A549 treated with CpdA at 1 μM for 4 hours (cell line): ENCODE results near the gene CGB7. TPM values are rescaled to one million over a fixed set of nuclear protein-coding genes. Genes with fewer than 3 reads are reported as not detected.

ENCODE experiments used
- total RNA-seq: library from RNA; stranded (reverse); fragments of 200-300 nt; extraction: Qiagen RNA extraction; gene quantifications from 5 replicates; pipeline ENCODE4 v1.2.3, GENCODE V29; 2022; ENCODE audit warnings: low read depth

CGB7 gene
- 0.59 to 0.80 TPM (median 0.72 TPM) in 5 replicates for total RNA-seq

DNA sequence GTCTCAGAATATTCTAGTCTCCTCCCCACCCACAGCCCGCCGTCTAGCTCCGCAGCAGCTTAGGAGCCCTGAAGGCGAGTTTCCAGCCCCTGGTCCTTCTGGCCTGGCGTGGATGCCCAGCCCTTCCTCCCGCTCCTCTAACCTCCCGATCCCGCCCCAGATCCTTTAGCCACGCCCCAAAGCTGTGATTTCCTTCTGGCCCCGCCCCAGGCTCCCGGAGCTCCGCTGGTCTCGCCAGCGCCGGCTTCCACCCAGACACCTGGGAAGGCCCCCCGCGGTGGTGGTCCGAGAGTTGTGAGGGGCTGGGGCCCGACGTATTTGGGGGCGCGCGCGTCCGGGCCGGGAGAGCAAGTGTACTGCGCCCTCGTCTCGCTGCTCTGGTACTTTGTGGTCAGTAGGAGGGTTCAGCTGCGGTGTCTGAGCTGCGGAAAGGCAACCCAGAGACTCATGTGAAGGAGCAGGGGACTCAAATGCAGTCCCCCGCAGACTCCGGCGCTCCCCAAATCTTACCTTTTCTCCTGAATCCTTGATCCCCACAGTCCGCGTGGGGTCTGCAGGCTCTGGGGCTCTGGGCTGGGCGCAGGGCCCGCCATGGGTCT, at the start of gene CGB7:
CGB7 (minus strand) TSS at position 114 of the 599 bp plus-strand sequence. CDS start 2,374 bp downstream, outside the sequence.

DNA sequence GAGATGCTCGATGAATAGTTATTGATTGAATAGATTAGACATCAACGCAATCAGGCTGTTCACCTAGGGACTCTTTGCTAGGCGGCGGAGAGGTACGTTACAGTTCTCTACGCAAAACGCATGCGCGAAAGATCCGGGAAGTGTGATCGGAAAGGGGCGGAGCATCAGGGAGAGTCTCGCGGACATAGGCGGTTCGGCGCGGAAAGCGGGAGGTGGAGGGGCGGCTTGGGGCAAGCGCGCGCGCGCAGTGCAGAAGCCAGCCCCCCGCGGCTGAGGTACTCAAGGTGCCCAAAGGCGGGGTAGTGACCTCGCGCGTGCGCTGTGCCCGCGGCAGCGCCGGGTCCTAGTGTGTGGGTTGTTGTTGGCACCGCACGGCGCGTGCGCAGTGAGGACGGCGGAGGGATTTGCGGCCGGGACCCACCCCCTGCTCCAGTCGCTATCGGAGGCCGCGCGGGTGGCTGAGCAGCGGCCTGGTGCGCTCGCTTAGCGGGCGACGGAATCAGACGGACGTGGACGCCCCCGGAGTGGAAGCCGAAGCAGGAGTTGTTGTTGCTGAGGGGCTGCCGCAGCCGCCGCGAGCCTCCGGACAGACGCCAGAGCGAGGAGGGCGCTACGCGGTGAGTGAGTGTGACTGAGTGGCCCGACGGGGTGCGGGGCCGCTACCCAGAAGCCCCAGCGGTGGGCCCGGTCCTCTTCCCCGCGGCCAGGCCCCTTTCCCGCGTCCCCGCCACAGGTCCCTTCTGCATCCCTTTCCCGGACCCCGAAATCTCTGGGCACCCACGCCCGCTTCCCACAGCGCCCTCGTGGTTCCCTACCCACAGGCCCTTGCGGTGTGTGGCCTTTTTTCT, 27.7 kb upstream of the CGB7 start, which contains the start of gene SNRNP70:
SNRNP70 (plus strand) TSS at position 432 of the 848 bp plus-strand sequence. CDS start 964 bp downstream, outside the sequence.

DNA sequence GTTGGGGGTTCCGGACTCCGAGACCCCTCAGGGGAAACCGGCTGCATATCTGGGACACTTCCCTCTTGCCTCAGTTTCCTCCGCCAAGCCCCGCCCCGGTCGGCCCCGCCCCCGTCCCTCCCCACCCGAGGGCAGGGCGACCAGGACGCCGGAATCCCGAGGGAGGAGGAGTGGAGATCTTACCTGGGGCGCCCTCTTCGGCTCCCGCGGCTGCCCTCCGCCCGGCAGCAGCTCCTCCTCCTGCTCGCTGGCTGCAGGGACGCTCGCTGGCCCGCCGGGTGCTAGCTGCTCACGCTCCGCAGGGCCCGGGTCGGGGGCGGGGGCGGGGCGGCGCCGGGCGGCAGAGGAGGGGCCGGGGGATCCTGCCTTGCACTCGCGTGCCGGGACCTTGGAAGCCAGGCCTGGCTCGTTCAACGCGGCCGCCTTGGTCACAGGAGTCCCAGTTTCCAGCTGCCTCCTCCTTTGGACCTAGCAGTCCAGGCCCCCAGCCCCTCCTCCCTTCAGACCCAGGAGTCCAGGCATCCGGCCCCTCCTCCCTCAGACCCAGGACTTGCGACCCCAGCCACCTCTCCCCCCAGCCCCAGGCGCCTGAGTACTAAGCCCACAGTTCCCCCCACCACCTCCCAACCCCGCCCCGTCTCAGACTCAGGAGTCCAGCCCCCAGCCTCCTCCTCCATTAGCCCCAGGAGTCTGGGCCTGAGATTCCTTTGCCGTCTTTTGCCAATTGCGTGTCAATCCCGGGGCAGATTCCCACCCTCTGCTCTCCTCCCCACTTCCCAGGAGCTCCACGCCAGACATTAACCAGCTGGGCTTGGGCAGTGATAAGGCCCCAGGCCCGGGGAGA, 7.4 kb upstream of the CGB7 start, which contains the start of gene NTF4:
NTF4 (minus strand) TSS at position 51 of the 844 bp plus-strand sequence. CDS start 2,821 bp downstream, outside the sequence.

DNA sequence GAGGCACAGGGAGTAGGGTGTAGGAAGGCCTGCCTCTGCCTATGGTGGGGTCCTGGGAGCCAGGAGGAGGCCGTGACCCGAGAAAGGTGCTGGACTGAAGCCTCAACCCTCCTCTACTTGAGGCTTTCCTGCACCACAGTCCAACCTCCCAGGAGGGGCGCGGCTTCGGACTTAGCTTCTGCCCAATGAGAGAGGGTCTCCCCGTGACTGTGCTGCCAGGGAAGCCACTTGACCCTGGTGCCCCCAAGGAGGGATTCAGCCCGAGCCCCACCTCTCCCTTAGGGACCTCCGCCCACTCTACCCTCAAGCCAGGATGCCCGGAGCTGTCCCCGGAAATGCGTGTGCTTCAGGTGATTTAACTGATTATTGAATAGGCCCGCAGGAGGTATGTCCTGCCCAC, 8.5 kb downstream of the CGB7 start, which contains the start of gene CGB8:
CGB8 (minus strand) TSS at position 101 of the 400 bp plus-strand sequence. CDS start 372 bp downstream, outside the sequence.

DNA sequence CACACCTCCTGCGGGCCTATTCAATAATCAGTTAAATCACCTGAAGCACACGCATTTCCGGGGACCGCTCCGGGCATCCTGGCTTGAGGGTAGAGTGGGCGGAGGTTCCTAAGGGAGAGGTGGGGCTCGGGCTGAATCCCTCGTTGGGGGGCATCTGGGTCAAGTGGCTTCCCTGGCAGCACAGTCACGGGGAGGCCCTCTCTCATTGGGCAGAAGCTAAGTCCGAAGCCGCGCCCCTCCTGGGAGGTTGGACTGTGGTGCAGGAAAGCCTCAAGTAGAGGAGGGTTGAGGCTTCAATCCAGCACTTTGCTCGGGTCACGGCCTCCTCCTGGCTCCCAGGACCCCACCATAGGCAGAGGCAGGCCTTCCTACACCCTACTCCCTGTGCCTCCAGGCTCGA, 14.0 kb downstream of the CGB7 start, which contains the start of gene CGB5:
CGB5 (plus strand) TSS at position 301 of the 400 bp plus-strand sequence. CDS start 362 bp downstream, outside the sequence.

DNA sequence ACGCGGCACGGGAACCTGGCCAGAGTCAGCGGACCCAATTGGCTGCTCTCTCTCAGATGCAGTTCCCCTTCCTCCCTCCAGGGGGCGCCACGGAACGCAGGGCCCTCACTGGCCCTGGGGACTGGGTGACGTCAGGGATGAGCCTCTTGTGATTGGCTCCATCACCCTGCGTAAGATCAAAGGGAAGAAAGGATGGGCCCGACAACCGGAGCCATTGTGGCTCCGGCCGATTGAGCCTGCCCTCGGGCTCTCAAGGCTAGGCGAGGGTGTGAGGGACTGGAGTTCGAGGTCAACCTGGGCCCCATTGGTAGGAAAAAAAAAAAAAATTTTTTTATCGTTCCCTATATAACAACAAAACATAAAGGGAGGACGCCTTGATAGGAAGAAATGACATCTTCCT, 20.7 kb downstream of the CGB7 start, which contains the start of gene CGB1:
CGB1 (minus strand) TSS at position 81 of the 400 bp plus-strand sequence. CDS start 184 bp downstream, outside the sequence.

DNA sequence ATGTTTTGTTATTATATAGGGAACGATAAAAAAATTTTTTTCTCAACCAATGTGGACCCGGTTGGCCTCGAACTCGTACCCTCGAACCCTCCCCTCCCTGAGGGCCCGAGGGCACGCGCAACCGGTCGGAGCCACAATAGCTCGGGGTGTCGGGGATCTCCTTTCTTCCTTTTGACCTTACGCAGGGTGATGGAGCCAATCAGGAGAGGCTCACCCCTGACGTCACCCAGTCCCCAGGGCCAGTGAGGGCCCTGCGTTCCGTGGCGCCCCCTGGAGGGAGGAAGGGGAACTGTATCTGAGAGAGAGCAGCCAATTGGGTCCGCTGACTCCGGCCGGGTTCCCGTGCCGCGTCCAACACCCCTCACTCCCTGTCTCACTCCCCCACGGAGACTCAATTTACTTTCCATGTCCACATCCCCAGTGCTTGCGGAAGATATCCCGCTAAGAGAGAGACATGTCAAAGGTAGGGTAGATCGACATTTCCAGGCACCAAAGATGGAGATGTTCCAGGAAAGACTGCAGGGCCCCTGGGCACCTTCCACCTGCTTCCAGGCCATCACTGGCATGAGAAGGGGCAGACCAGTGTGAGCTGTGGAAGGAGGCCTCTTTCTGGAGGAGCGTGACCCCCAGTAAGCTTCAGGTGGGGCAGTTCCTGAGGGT, 25.8 kb downstream of the CGB7 start, which contains the start of gene CGB2:
CGB2 (plus strand) TSS at position 249 of the 660 bp plus-strand sequence; CDS start at position 455, 206 bp downstream.

DNA sequence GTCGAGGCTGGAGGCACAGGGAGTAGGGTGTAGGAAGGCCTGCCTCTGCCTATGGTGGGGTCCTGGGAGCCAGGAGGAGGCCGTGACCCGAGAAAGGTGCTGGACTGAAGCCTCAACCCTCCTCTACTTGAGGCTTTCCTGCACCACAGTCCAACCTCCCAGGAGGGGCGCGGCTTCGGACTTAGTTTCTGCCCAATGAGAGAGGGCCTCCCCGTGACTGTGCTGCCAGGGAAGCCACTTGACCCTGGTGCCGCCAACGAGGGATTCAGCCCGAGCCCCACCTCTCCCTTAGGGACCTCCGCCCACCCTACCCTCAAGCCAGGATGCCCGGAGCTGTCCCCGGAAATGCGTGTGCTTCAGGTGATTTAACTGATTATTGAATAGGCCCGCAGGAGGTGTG, 33.3 kb downstream of the CGB7 start, which contains the start of gene CGB3:
CGB3 (minus strand) TSS at position 101 of the 400 bp plus-strand sequence. CDS start 362 bp downstream, outside the sequence.

DNA sequence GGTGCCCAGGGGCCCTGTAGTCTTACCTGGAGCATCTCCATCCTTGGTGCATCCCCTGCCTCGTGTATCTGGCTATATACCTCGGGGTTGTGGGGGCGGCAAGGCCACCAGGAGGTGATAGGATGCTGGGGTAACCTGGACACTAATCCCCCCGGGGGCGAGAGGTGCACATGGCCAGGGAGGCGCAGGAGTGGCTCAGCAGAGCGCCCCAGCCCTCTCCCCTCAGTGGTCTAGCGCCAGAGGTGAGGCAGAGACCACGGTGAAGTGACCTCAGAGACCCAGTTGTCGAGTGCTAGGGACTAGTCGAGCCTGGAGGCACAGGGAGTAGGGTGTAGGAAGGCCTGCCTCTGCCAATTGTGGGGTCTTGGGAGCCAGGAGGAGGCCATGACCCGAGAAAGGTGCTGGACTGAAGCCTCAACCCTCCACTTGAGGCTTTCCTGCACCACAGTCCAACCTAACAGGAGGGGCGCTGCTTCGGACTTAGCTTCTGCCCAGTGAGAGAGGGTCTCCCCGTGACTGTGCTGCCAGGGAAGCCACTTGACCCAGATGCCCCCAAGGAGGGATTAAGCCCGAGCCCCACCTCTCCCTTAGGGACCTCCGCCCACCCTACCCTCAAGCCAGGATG, 40.4 kb downstream of the CGB7 start, which contains the start of gene LHB:
LHB (minus strand) TSS at position 51 of the 625 bp plus-strand sequence; CDS start at position 41, 10 bp downstream.

Other genes with a start within 250 kb of the CGB7 start
- gene BCAT2, start 246.7 kb downstream of the CGB7 start, total RNA-seq: 50.8 to 60.8 TPM (median 56.6 TPM) in 5 replicates
- gene HSD17B14, start 221.3 kb downstream of the CGB7 start, total RNA-seq: 13.8 to 16.7 TPM (median 14.3 TPM) in 5 replicates
- 1.5 to 3.4 TPM (median 2.2 TPM) in 5 replicates for gene PLEKHA4, start 189.1 kb downstream of the CGB7 start, total RNA-seq
- gene PPP1R15A, start 185.3 kb downstream of the CGB7 start, total RNA-seq: 94.1 to 157 TPM (median 116 TPM) in 5 replicates
- gene TULP2, start 159.0 kb downstream of the CGB7 start, total RNA-seq: not detected in 5 replicates
- gene NUCB1, start 157.4 kb downstream of the CGB7 start, total RNA-seq: 185 to 225 TPM (median 213 TPM) in 5 replicates
- 1.2 to 2.2 TPM (median 1.5 TPM) in 5 replicates for gene DHDH, start 124.0 kb downstream of the CGB7 start, total RNA-seq
- 295 to 420 TPM (median 376 TPM) in 5 replicates for gene BAX, start 102.9 kb downstream of the CGB7 start, total RNA-seq
- gene FTL, start 92.4 kb downstream of the CGB7 start, total RNA-seq: 18,205 to 25,130 TPM (median 20,428 TPM) in 5 replicates
- gene GYS1, start 64.4 kb downstream of the CGB7 start, total RNA-seq: 17.3 to 22.6 TPM (median 19.8 TPM) in 5 replicates
- gene RUVBL2, start 63.9 kb downstream of the CGB7 start, total RNA-seq: 219 to 243 TPM (median 229 TPM) in 5 replicates
- gene LHB, start 40.7 kb downstream of the CGB7 start, total RNA-seq: not detected in 5 replicates
- gene CGB3, start 33.4 kb downstream of the CGB7 start, total RNA-seq: 0.09 to 0.44 TPM in 2 of 5 replicates, not detected in the others
- 0.27 to 0.70 TPM (median 0.32 TPM) in 4 of 5 replicates, not detected in the other for gene CGB2, start 25.9 kb downstream of the CGB7 start, total RNA-seq
- gene CGB1, start 20.9 kb downstream of the CGB7 start, total RNA-seq: 0.27 to 0.64 TPM (median 0.38 TPM) in 3 of 5 replicates, not detected in the others
- gene CGB5, start 13.9 kb downstream of the CGB7 start, total RNA-seq: 0.54 to 1.6 TPM (median 1.5 TPM) in 5 replicates
- gene CGB8, start 8.6 kb downstream of the CGB7 start, total RNA-seq: 2.1 to 8.1 TPM (median 4.6 TPM) in 5 replicates
- 0.27 to 0.66 TPM (median 0.35 TPM) in 4 of 5 replicates, not detected in the other for gene NTF4, start 7.1 kb upstream of the CGB7 start, total RNA-seq
- gene KCNA7, start 14.9 kb upstream of the CGB7 start, total RNA-seq: 0.01 TPM in 1 of 5 replicates, not detected in the others
- gene SNRNP70, start 27.7 kb upstream of the CGB7 start, total RNA-seq: 311 to 363 TPM (median 344 TPM) in 5 replicates
- gene LIN7B, start 56.6 kb upstream of the CGB7 start, total RNA-seq: 4.7 to 7.2 TPM (median 5.7 TPM) in 5 replicates
- gene C19orf73, start 61.4 kb upstream of the CGB7 start, total RNA-seq: 1.2 to 2.5 TPM (median 1.8 TPM) in 5 replicates
- 5.7 to 9.0 TPM (median 8.0 TPM) in 5 replicates for gene PPFIA3, start 61.8 kb upstream of the CGB7 start, total RNA-seq
- 0.07 to 0.14 TPM in 2 of 5 replicates, not detected in the others for gene HRC, start 97.6 kb upstream of the CGB7 start, total RNA-seq
- 6.8 to 9.9 TPM (median 7.3 TPM) in 5 replicates for gene TRPM4, start 100.0 kb upstream of the CGB7 start, total RNA-seq